Nucleus accumbens (tissue), 56 donors: Measurements from ENCODE around the gene CISTR.
"Not testable (repeated sequence)": the region's sequence is repeated elsewhere in the genome, so short reads cannot be mapped to it uniquely, and the experiment has no call there.

Experiments used
- DNase-seq, 56 donors: peaks; one replicate each; lab custom pipeline; 2025; lab: John Stamatoyannopoulos, UW

Gene CISTR

DNA sequence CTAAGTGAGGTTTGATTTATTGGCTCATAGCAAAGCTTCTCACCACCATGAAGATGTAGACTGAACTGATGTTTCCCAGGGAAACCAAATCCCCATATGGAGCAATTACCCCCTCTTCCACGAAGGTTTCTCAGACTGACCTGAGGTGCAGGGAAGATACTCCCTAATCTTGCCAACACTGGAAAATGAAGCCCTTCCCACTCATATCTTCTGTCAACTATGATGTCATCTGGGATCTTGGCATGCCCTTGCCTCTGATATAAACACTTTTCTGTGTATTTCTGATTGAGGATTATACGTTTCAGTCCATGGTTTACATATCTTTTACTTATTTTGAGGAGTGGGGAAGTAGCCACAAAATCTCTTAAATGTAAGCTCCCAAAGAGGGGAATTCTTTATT is 14.1 kb upstream of the CISTR start:
- DNase-seq, result no peak

DNA sequence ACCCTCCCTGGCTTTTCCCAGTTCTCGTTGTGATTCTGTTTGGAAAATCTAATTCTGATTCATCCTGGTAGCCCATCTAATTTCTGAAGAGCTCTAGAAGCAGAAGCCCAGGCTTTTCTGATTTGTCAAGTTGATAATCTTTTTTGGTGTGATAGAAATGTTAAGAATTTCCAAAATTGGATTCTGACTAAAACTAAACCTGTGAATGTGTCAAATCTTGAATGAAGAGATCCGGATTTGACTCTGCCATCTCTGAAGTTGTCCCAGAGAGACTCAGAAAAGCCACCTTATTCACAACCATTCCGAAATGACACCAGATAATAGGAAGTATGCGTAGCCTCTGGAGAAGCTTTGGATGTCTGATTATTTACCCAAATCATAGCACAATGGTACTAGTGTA is 12.8 kb upstream of the CISTR start:
- no peak for DNase-seq

DNA sequence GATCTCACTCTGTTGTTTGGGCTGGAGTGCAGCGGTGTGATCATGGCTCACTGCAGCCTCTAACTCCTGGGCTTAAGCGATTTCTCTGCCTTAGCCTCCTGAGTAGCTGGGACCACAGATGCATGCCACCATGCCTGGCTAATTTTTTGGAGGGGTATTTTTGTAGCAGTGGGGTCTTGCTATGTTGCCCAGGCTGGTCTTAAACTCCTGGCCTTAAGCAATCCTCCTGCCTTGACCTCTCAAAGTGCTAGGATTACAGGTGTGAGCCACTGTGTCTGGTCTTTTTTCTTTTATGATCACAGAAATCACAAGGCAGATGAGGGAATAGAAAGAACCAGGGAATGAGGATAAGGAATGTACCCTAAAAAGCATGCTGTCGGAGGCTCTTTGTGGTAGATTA is 11.0 kb upstream of the CISTR start:
- not testable (repeated sequence) for DNase-seq

DNA sequence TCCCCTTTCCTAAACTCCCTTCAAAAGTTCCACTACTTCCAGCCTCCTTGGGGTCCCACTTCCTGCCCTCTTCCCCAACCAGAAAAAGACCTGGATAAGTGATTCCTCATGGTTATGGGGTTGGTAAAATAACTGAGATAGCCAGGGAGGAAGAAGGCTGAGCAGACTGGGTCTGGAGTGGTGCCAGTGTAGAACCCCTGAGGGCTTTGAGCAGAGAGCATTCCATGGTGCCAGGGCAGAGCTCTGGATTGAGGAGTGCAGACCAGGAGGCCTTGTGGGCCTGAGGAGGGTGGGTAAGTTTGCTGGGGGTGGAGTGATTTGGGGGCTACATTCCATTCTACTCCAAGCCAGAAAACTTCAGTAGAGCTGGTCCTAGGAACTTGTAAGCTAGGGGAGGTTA is 9.5 kb upstream of the CISTR start:
- no peak for DNase-seq

DNA sequence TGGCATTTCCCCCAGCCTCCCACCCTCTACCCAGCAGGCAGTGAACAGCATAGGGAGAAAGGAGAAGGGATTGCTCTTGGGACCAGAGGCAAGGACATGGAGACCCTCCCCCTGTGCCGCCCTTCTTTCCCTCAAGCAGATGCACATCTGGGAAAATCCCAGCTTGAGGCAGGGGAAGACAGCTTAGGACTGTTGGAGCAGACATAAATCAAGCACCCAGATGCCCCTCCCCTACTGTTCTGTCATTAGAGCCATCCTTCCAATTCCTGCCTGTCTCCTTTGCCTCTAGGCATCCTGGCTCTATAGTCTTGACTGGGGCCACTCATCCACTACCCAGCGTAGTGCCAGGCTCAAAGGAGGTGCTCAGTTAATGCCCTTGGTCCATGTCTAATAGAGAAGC is 7.5 kb upstream of the CISTR start:
- DNase-seq, result no peak

DNA sequence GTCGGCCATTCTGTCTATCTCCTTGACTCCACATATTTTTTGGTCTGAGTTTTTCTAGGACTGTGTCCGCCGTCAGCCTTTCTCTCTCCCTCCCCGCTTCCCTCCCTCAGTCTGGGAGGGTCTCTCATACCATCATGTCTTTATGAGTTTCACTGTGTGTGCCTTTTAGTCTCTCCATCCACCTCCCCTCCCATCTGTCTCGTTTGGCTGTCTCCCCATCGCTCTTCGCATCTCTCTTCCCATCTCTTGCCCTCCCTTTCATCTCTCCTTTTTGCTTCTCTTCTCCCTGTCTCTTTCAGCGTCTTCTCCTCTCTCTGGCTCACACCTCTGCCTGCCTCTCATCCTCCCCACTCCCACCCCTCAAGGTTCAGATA is 6.9 kb upstream of the CISTR start:
- no peak for DNase-seq

GRCh38 chr12:53758081-53758729 is 6.4 kb upstream of the CISTR start:
- no peak for DNase-seq

GRCh38 chr12:53757101-53757770 is 5.5 kb upstream of the CISTR start:
- peak in 47 of 56 donors; percentile 15 to 84 (median 55) for DNase-seq

- DNase-seq, result no peak
Measured at GRCh38 chr12:53756300-53757100, 4.7 kb upstream of the CISTR start.

DNA sequence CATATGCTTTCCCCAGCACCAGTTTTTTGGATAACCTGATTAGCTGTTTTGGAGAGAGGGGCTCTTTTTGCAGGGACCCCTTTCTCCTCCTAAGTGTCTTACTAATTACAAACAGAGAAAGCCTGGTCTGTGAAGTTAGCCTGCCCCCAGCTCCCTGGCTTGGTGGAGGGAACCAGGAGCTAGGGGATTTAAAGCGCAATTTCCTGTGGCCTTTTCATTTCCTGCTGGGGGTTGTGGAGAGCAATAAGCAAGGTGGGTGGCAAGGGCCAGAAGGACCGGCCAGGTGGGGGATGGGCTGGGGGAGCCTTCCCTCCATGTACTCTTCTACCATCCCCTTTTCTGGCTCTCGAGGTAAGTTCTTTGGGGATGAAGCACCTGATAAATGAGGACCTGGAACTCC is 4.1 kb upstream of the CISTR start:
- DNase-seq, result no peak

- no peak for DNase-seq
Measured at GRCh38 chr12:53755451-53755891, 3.7 kb upstream of the CISTR start.

DNA sequence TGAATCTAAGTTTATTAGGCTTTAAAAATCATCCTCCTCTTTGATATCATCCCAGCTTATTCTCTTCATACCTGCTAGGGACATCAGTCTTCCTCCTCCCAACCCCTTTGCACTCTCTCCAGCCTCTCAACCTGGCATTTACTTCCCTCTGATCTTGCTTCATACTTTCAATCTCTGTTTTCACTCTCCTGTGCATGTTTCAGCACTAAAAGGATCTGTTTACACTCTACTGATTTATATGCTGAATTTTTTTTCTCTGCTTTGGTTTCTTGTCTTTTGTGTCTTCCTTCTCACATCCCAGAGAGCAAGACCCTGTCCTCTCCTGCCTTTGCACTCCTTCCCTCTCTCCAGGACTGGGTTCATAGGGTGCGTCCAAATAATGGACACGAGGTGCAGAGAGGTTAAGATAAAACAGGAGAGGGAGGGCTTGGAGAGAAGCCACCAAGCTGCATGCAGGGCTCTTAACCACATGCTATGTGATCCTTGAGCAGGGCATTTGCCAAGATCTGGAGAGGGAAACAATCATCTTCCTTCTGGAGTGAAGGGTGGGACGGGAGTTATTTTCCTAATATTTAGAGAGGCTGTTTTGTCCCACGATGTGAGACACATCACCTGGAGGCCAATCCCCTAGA is 3.0 kb upstream of the CISTR start:
- no peak for DNase-seq

GRCh38 chr12:53754188-53754585 is 2.4 kb upstream of the CISTR start:
- DNase-seq, result no peak

GRCh38 chr12:53752621-53753020 is 842 bp upstream of the CISTR start:
- no peak for DNase-seq

DNA sequence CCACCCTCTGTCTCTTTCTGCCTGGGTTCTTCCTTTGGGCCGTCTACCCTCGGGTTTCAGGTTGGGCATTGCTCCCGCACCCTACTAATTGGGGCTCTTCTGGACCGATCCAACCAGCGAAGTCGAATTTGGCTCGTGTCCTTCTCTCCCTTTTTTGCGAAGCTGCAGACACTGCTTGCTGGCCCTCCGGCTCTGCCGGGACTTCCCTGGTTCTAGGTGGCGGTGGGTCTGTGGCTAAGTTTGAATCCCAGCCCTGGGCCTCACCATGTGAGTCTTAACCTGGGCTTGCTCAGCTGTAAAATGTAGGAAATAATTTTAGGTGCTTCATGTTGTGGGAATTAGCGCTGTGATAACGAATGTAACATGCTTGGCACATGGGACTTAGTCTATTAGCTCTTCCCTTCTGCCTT is 418 bp upstream of the CISTR start:
- DNase-seq, result no peak

DNA sequence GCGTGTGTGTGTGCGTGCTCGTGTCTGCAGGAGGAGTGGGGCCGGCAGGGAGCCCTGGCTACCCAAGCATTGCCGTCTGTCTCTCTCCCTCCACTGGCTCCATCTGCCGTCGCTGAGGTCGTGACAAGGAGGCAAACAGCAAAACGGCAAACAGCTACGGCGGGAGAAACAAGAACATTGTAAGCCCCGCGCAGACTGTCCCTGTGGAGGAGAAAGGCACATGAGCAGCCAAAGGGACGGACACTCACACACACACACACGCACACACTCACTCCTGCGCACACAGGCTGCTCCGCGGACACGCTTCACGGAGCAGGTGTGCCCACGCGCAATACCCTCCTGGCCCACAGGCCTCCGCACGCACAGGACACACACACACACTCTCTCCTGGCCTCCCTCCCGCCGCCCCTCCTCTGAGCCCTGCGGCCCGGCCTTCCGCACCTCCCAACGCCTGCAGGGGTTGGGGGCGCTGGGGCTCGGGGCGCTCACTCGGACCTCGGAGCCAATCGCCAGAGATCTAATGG is 905 bp downstream of the CISTR start:
- DNase-seq, result peak in 4 of 56 donors; percentile 11 to 48 (median 30)

DNA sequence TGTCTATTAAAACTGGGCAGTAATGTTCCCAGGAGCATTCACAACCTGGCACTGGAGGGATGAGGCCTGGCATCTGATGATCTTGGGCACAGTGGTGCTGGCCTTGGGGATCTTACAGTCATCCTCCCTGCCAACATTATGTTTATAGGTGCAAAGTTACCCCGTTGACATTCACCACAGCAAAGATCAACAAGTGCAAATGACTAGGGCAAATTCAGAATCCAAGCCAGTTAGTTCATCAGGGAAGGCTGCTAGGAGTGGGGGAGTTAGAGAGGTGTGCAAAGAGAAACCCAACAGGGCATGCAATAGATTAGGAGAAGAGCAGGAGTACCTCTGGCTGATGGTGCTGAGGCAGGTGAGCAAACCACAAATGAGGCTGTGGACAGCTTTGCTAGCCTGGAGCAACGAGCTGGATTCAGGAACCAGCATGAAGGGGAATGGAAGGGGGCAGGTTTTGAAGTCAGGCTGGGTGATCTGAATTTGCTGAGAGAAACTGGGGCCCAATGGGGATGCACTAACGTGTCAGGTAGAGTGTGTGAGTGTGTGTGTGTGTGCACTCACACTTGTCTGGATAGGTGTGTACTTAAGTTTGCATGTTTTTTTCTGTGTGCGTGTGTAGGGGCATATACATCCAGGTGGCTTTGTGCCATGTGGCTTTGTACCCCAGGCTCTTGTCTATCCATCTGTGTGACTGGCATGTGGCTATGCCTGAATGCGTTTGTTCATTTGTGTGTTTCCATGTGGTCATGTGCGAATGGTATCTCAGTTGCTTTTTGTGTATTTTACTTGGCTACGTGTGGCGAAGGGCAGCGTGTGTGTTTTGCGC is 1.6 kb downstream of the CISTR start:
- no peak for DNase-seq

DNA sequence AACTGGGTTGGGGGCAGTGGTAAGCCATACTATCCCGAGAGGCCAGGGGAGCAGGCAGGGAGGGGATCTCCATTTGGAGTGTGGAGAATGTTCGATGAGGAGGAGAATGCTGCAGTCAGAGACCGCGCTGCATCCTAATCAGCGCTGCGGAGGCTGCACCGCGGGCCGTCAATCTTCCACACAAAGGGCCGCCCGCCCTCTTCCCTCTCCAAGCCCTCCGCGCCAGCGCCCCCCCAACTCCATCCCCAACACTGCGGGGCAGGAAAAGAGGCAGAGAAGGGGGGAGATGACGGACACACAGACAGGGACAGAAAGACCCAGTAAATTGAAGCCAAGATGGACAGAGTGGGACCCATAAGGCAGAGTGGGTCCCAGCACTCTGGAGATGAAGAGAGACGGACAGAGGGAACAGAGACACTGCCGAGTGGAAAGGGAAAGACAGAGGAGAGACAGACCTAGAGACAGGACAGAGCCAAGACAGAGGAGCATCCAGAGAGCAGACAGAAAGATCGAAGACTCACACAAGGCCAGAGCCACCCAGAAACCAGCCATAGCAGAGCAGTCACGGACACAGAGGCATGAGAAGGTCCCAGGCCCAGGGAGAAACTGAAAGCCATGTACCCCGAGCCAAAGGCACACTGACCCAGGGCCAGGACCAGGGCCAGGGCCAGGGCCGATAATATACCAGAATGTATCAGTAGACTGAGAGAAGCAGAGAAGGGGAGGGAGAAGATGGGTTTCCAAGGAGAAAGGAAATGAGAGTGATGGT is 3.5 kb downstream of the CISTR start:
- DNase-seq, result peak in 20 of 56 donors; percentile 7 to 59 (median 30)

- no peak for DNase-seq
Measured at GRCh38 chr12:53747095-53747494, 4.7 kb downstream of the CISTR start.
